Fibroblast of skin of left biceps (primary cell): ENCODE measurements around the gene TRPM1.
A peak's percentile ranks its signal among the peaks of the same experiment; 100 is the strongest.

Experiments
- DNase-seq, 2 experiments: peaks; one replicate each; pipeline ENCODE4 v3.0.0-alpha.2; 2013; ENCODE audit warnings: low read depth in 2 of 2

Gene TRPM1

GRCh38 chr15:30978328-30978727 lies 123.2 kb downstream of the TRPM1 start:
- no peak for DNase-seq

GRCh38 chr15:30974112-30974511 lies 127.4 kb downstream of the TRPM1 start:
- DNase-seq = no peak

GRCh38 chr15:30973379-30973778 lies 128.1 kb downstream of the TRPM1 start:
- DNase-seq = no peak

GRCh38 chr15:30969724-30970123 lies 131.8 kb downstream of the TRPM1 start:
- no peak for DNase-seq

GRCh38 chr15:30963681-30964080 lies 137.8 kb downstream of the TRPM1 start:
- no peak for DNase-seq

- no peak for DNase-seq
Observed at GRCh38 chr15:30962659-30963058, 138.9 kb downstream of the TRPM1 start.

- DNase-seq = no peak
Observed at GRCh38 chr15:30962079-30962478, 139.4 kb downstream of the TRPM1 start.

- no peak for DNase-seq
Observed at GRCh38 chr15:30958219-30958618, 143.3 kb downstream of the TRPM1 start.

GRCh38 chr15:30956216-30957124 lies 145.1 kb downstream of the TRPM1 start:
- no peak for DNase-seq

- no peak for DNase-seq
Observed at GRCh38 chr15:30954674-30955073, 146.9 kb downstream of the TRPM1 start.

GRCh38 chr15:30953731-30954378 lies 147.7 kb downstream of the TRPM1 start:
- peak; percentile 50 to 52 for DNase-seq

GRCh38 chr15:30953183-30953582 lies 148.3 kb downstream of the TRPM1 start:
- no peak for DNase-seq
